Prostate gland (tissue), 2 donors: ENCODE measurements around the gene GSG1L. TPM values are rescaled to one million over a fixed set of nuclear protein-coding genes. Genes with fewer than 3 reads are reported as not detected.
"Not testable (repeated sequence)": the region's sequence is repeated elsewhere in the genome, so short reads cannot be mapped to it uniquely, and the experiment has no call there.

ENCODE experiments used
- DNase-seq: peaks from one replicate; pipeline ENCODE4 v3.0.0-alpha.2; 2019; ENCODE audit warnings: low spot score
- H3K27ac ChIP-seq, 2 donors: fragments of 200-600 bp; sonication (generic); 2 replicates each; pipeline ENCODE4 v1.5.1; 2017 to 2019
- H3K27me3 ChIP-seq: fragments of 200-600 bp; sonication (generic); replicated peaks from 2 replicates; pipeline ENCODE4 v1.5.1; 2019; ENCODE audit not compliant: insufficient read depth
- H3K36me3 ChIP-seq, 2 donors: fragments of 200-600 bp; sonication (generic); 1 replicate in 1 of 2; 2 replicates in 1 of 2; pipeline versions ENCODE4 v1.5.1 to v1.8.1; 2017 to 2019
- H3K4me1 ChIP-seq: fragments of 200-600 bp; sonication (generic); replicated peaks from 2 replicates; pipeline ENCODE4 v1.5.1; 2019
- H3K4me3 ChIP-seq, 2 donors: fragments of 200-600 bp; sonication (generic); 2 replicates each; pipeline ENCODE4 v1.5.1; 2017 to 2019
- H3K9me3 ChIP-seq: fragments of 200-600 bp; sonication (generic); 2 replicates; pipeline ENCODE4 v1.5.1; 2017
- CTCF ChIP-seq, 4 experiments: fragments of 200-600 bp in 2 of 4; fragments of 450-650 bp in 2 of 4; sonication (generic) in 2 of 4; IDR thresholded peaks; 1 replicate in 3 of 4; 2 replicates in 1 of 4; pipeline ENCODE4 v1.5.1; 2016 to 2019; ENCODE audit warnings: antibody characterized with exemption in 4 of 4, mild to moderate bottlenecking in 2 of 4, moderate library complexity in 2 of 4
- POLR2A ChIP-seq: fragments of 450-650 bp; IDR thresholded peaks from one replicate; pipeline ENCODE4 v1.6.1; 2016; ENCODE audit warnings: antibody characterized with exemption, mild to moderate bottlenecking
- POLR2AphosphoS5 ChIP-seq: sonication (generic); formaldehyde crosslinking; IDR thresholded peaks from one replicate; pipeline ENCODE4 v1.6.1; 2017; ENCODE audit warnings: antibody characterized with exemption
- WGBS: methylation state at CpG from one replicate; pipeline ENCODE4 v1.1.5; 2018; 5-methylcytosine and 5-hydroxymethylcytosine counted together
- intact Hi-C: fragments of 100-400 bp; cut with DNase I; formaldehyde crosslinking; loops from one replicate; pipeline ENCODE4 v1.14.2; 2022
- total RNA-seq, 2 donors: library from RNA; depleted of rRNA; stranded (reverse); fragments of >200 nt; gene quantifications; one replicate each; pipeline ENCODE4 v1.1.0, GENCODE V29; 2016

The GSG1L gene
- total RNA-seq, 2 donors from 2014 or later, result 0.91 TPM; not detected in 1

GRCh38 chr16:27890006-27890405, 173.5 kb downstream of the GSG1L start:
- H3K4me3 ChIP-seq, result no peak overlapping the region
- 89% methylated on average over 6 of the region's 6 CpGs for WGBS
- no peaks in the 10 kb centered on the region for H3K9me3 ChIP-seq
- H3K27me3 ChIP-seq, result no peaks in the 10 kb centered on the region
- no peaks in the 10 kb centered on the region for H3K4me1 ChIP-seq
- H3K27ac ChIP-seq, result no peak overlapping the region
- no peak for DNase-seq
- intact Hi-C loops, result no loop called here
- TF ChIP-seq POLR2A (no peak), CTCF (IDR thresholded peaks at IDR 0.05) (no peak), POLR2AphosphoS5 (no peak)
- no peaks in the 10 kb centered on the region for H3K36me3 ChIP-seq

- no peak for DNase-seq
- TF ChIP-seq POLR2A, result no peak
- H3K4me3 ChIP-seq, result no peak overlapping the region
- intact Hi-C loops, result no loop called here
- H3K4me1 ChIP-seq, result no peaks in the 10 kb centered on the region
- no peaks in the 10 kb centered on the region for H3K9me3 ChIP-seq
- WGBS, result 78% methylated on average over 5 of the region's 5 CpGs
- no peaks in the 10 kb centered on the region for H3K27me3 ChIP-seq
- H3K36me3 ChIP-seq, result no peaks in the 10 kb centered on the region
- H3K27ac ChIP-seq, result no peak overlapping the region
These were observed 179.9 kb downstream of the GSG1L start for GRCh38 chr16:27883576-27883975.

GRCh38 chr16:27880287-27880686, 183.2 kb downstream of the GSG1L start:
- H3K27me3 ChIP-seq, result no peaks in the 10 kb centered on the region
- WGBS, result 47% methylated on average over 2 of the region's 2 CpGs
- H3K27ac ChIP-seq, result no peak overlapping the region
- H3K4me1 ChIP-seq, result no peaks in the 10 kb centered on the region
- intact Hi-C loops, result no loop called here
- TF ChIP-seq POLR2A (no peak), CTCF (IDR thresholded peaks at IDR 0.05) (no peak), POLR2AphosphoS5 (no peak)
- H3K9me3 ChIP-seq, result no peaks in the 10 kb centered on the region
- DNase-seq, result no peak
- no peaks in the 10 kb centered on the region for H3K36me3 ChIP-seq
- no peak overlapping the region for H3K4me3 ChIP-seq

- intact Hi-C loops, result no loop called here
- 68% methylated on average over 3 of the region's 3 CpGs for WGBS
- Histone ChIP-seq H3K27ac (no peak overlapping the region), H3K27me3 (no peaks in the 10 kb centered on the region), H3K4me1 (no peaks in the 10 kb centered on the region), H3K4me3 (no peak overlapping the region), H3K36me3 (no peaks in the 10 kb centered on the region), H3K9me3 (no peaks in the 10 kb centered on the region)
- DNase-seq, result no peak
- TF ChIP-seq POLR2AphosphoS5 (no peak), CTCF (IDR thresholded peaks at IDR 0.05) (no peak), POLR2A (no peak)
These were observed 183.8 kb downstream of the GSG1L start for GRCh38 chr16:27879601-27880247.

- H3K27me3 ChIP-seq, H3K4me1 ChIP-seq, H3K4me3 ChIP-seq, intact Hi-C loops, H3K36me3 ChIP-seq, H3K27ac ChIP-seq, H3K9me3 ChIP-seq, DNase-seq: not testable (repeated sequence)
- 96% methylated on average over 1 of the region's 1 CpG for WGBS
These were observed 190.9 kb downstream of the GSG1L start for GRCh38 chr16:27872627-27873026.

GRCh38 chr16:27870116-27870798, 193.3 kb downstream of the GSG1L start:
- TF ChIP-seq POLR2A (no peak), CTCF (IDR thresholded peaks at IDR 0.05) (no peak), POLR2AphosphoS5 (no peak)
- intact Hi-C loops, result no loop called here

More at GRCh38 chr16:27870116-27870798, 193.3 kb downstream of the GSG1L start:
- no peaks in the 10 kb centered on the region for H3K9me3 ChIP-seq
- H3K4me3 ChIP-seq, result no peak overlapping the region
- no peaks in the 10 kb centered on the region for H3K4me1 ChIP-seq
- H3K36me3 ChIP-seq, result no peaks in the 10 kb centered on the region
- 66% methylated on average over 4 of the region's 4 CpGs for WGBS
- H3K27me3 ChIP-seq, result no peaks in the 10 kb centered on the region
- no peak for DNase-seq
- no peak overlapping the region for H3K27ac ChIP-seq
